ENCODE data around the gene WWOX. TPM values are rescaled to one million over a fixed set of nuclear protein-coding genes. Genes with fewer than 3 reads are reported as not detected.
"Not testable (repeated sequence)": the region's sequence is repeated elsewhere in the genome, so short reads cannot be mapped to it uniquely, and the experiment has no call there.

The WWOX gene
- total RNA-seq, 1 donor from 2014 or later: 18.6 TPM

DNA sequence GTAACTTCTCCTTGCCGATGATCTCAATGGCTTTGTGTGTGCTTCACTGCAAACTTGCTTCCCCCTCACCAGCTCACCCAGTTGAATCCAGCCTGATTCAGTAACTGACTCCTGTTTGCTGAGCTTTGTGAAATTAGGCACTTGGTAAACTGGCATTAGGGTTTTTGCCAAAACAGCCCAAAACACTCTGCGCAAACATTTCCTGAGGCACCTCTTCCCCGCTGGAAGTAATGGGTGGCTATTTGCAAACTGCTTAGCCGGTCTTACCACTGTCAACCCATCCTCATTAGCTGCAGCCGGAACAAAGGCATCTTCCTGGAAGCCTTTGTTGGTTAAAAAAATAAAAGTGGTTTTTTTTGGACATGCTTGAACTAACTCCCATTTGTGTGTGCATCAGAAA, 1147.9 kb downstream of the WWOX start:
- no peak for DNase-seq (ENCODE audit: low spot score)
- no peak overlapping the region for H3K27ac Mint-ChIP-seq (ENCODE audit: unreplicated experiment)

DNA sequence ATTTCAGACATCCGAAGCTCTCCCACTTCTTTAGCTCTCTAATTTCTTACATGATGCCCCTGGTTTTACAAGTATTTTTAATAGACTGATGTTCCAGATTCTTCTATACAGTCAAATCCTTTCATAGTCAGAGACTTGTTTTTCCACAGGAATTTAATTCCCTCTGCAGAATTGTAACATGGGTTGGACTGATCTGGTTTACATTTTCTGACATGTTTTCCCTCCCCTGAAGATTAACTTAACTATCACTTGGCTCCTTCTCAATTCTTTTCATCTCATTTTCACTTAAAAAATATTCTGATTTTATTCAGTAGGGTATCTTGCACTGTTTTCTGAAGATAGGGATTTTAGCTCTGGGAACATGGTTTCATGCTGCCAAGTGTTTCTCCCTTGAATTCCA, 1148.9 kb downstream of the WWOX start:
- no peak for DNase-seq (ENCODE audit: low spot score)
- no peaks in the 10 kb centered on the region for H3K4me1 Mint-ChIP-seq (ENCODE audit: unreplicated experiment)
- H3K27ac Mint-ChIP-seq (ENCODE audit: unreplicated experiment): no peak overlapping the region
- H3K9me3 Mint-ChIP-seq (ENCODE audit: unreplicated experiment): no peaks in the 10 kb centered on the region
- H3K27me3 Mint-ChIP-seq (ENCODE audit: unreplicated experiment): peaks cover 3% of the 10 kb centered on the region
- TF ChIP-seq, protein P1, sequence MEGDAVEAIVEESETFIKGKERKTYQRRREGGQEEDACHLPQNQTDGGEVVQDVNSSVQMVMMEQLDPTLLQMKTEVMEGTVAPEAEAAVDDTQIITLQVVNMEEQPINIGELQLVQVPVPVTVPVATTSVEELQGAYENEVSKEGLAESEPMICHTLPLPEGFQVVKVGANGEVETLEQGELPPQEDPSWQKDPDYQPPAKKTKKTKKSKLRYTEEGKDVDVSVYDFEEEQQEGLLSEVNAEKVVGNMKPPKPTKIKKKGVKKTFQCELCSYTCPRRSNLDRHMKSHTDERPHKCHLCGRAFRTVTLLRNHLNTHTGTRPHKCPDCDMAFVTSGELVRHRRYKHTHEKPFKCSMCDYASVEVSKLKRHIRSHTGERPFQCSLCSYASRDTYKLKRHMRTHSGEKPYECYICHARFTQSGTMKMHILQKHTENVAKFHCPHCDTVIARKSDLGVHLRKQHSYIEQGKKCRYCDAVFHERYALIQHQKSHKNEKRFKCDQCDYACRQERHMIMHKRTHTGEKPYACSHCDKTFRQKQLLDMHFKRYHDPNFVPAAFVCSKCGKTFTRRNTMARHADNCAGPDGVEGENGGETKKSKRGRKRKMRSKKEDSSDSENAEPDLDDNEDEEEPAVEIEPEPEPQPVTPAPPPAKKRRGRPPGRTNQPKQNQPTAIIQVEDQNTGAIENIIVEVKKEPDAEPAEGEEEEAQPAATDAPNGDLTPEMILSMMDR (IDR thresholded peaks at IDR 0.05; ENCODE audit: unreplicated experiment): no peak
- H3K4me3 Mint-ChIP-seq (ENCODE audit: unreplicated experiment): no peak overlapping the region
- no peaks in the 10 kb centered on the region for H3K36me3 Mint-ChIP-seq (ENCODE audit: low read depth, unreplicated experiment)

More for the DNA sequence above, 1147.9 kb downstream of the WWOX start:
- Mint-ChIP-seq H3K4me3 (ENCODE audit: unreplicated experiment) (no peak overlapping the region), H3K9me3 (ENCODE audit: unreplicated experiment) (no peaks in the 10 kb centered on the region), H3K36me3 (ENCODE audit: low read depth, unreplicated experiment) (no peaks in the 10 kb centered on the region), H3K27me3 (ENCODE audit: unreplicated experiment) (peaks cover 3% of the 10 kb centered on the region), H3K4me1 (ENCODE audit: unreplicated experiment) (no peaks in the 10 kb centered on the region)
- TF ChIP-seq, protein P1 (IDR thresholded peaks at IDR 0.05; ENCODE audit: unreplicated experiment): no peak

DNA sequence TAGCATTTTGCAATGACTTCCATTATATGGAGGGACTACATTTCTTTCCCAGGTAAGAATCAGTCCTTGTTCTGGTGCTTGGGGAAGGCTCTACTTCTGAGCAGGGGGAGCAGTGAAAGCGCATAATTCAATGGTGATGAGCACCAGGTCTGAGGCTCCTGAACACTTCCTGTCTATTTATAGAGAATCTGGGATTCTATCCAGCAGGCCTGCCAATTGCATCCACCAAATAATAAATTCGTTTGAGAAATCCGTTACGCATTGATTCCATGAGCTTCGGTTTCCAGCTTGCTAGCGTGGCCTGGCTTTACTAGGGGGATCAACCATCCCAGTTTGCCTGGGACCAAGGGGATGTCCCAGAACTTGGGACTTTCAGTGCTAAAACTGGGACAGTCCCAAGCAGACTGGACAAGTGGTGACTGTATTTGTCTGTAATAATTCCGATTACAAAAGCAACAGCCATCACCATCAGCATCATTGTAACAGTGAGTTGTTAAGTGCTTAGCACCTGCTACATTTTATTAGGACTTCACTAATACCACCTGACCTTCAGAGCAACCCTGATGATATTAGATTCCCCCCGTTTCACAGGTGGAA, 1151.1 kb downstream of the WWOX start:
- H3K27ac Mint-ChIP-seq (ENCODE audit: unreplicated experiment): no peak overlapping the region
- H3K27me3 Mint-ChIP-seq (ENCODE audit: unreplicated experiment): peaks cover 3% of the 10 kb centered on the region
- H3K4me3 Mint-ChIP-seq (ENCODE audit: unreplicated experiment): no peak overlapping the region
- H3K4me1 Mint-ChIP-seq (ENCODE audit: unreplicated experiment): no peaks in the 10 kb centered on the region
- no peaks in the 10 kb centered on the region for H3K36me3 Mint-ChIP-seq (ENCODE audit: low read depth, unreplicated experiment)
- DNase-seq (ENCODE audit: low spot score): no peak
- TF ChIP-seq, protein P1 (IDR thresholded peaks at IDR 0.05; ENCODE audit: unreplicated experiment): no peak
- no peaks in the 10 kb centered on the region for H3K9me3 Mint-ChIP-seq (ENCODE audit: unreplicated experiment)

DNA sequence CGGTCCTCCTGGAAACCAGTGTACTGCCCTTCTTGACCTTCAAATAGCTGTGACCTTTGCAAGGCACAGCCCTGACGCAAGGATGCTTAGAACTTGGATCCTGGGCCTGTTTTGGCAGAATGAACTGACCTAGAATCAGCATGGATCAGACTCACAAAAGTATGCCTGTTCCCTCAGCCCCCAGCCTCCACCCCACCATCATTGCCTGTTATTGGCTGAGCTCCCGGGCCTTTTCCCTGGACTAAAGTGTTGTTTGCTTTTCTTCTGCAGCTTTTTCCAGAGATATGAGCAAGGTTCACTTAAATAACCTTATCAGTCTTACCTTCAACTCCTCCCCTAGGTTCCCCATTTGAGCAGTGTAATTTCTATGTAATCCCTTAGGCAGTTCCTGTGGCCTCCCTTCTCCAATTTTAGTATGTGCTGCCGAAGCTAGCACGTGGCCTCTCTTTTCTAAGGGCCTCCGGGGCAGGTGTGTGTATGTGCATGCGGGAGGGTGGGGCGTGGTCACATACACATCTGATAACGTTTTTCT, 1153.7 kb downstream of the WWOX start:
- H3K27ac Mint-ChIP-seq (ENCODE audit: unreplicated experiment): no peak overlapping the region
- H3K27me3 Mint-ChIP-seq (ENCODE audit: unreplicated experiment): no peaks in the 10 kb centered on the region
- H3K4me1 Mint-ChIP-seq (ENCODE audit: unreplicated experiment): no peaks in the 10 kb centered on the region
- H3K36me3 Mint-ChIP-seq (ENCODE audit: low read depth, unreplicated experiment): no peaks in the 10 kb centered on the region
- no peak for DNase-seq (ENCODE audit: low spot score)
- no peak overlapping the region for H3K4me3 Mint-ChIP-seq (ENCODE audit: unreplicated experiment)
- TF ChIP-seq, protein P1 (IDR thresholded peaks at IDR 0.05; ENCODE audit: unreplicated experiment): no peak
- no peaks in the 10 kb centered on the region for H3K9me3 Mint-ChIP-seq (ENCODE audit: unreplicated experiment)

DNA sequence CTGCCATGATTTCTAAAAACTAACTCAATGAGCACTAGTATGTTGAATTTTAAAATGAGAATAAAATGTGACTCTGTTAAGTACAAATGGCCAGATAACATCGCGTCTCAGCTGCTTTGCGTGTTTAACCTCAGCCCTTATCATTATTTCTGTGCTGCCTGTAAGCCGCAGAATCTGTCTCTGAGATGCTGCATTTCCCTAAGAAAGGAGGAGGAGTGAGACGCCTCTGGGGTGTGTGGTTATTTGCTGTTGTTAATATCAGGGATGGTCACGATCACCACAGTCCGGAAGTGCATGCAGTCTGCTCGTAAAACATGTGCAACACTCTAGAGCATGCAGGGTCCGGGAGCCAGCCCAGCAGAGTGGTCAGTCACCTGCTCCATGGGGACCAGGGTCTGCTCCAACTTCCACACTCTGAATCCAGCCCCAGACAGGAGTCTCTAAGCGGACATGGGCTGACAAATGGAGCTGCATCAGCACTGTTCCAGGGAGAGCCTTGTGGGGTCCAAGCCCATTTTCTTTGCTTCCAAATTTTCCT, 1158.6 kb downstream of the WWOX start:
- Mint-ChIP-seq H3K27me3 (ENCODE audit: unreplicated experiment) (peaks cover 4% of the 10 kb centered on the region), H3K9me3 (ENCODE audit: unreplicated experiment) (no peaks in the 10 kb centered on the region), H3K36me3 (ENCODE audit: low read depth, unreplicated experiment) (no peaks in the 10 kb centered on the region), H3K27ac (ENCODE audit: unreplicated experiment) (no peak overlapping the region), H3K4me3 (ENCODE audit: unreplicated experiment) (no peak overlapping the region), H3K4me1 (ENCODE audit: unreplicated experiment) (no peaks in the 10 kb centered on the region)
- no peak for DNase-seq (ENCODE audit: low spot score)
- TF ChIP-seq, protein P1 (IDR thresholded peaks at IDR 0.05; ENCODE audit: unreplicated experiment): no peak

DNA sequence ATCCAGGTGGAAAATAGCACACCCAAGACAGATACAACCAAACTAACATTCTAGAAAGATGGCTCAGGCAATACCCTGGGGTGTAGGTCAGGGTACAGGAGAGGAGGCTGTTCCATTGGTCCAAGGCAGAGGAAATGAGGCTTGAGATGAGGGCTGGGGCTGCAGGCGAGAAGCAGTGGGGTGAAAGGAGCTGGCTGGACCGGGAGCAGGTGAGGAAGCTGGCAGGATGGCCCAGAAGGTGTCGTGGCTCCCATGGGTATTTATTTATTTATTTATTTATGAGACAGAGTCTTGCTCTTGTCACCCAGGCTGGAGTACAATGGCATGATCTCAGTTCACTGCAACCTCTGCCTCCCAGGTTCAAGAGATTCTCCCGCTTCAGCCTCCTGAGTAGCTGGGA, 1161.4 kb downstream of the WWOX start:
- not testable (repeated sequence) for H3K4me3 Mint-ChIP-seq (ENCODE audit: unreplicated experiment); H3K27ac Mint-ChIP-seq (ENCODE audit: unreplicated experiment); H3K9me3 Mint-ChIP-seq (ENCODE audit: unreplicated experiment); H3K27me3 Mint-ChIP-seq (ENCODE audit: unreplicated experiment); H3K4me1 Mint-ChIP-seq (ENCODE audit: unreplicated experiment); H3K36me3 Mint-ChIP-seq (ENCODE audit: low read depth, unreplicated experiment); DNase-seq (ENCODE audit: low spot score)
